ENCODE results near the gene TMEM219. TPM values are rescaled to one million over a fixed set of nuclear protein-coding genes. Genes with fewer than 3 reads are reported as not detected.
"Not testable (repeated sequence)": the region's sequence is repeated elsewhere in the genome, so short reads cannot be mapped to it uniquely, and the experiment has no call there.

Gene TMEM219
- total RNA-seq, 1 experiment from 2014 or later, result 57.7 TPM

- Histone ChIP-seq H3K9me3 (no peaks in the 10 kb centered on the region), H3K36me3 (ENCODE audit: control insufficient read depth, insufficient read depth, low read length) (peaks cover 4% of the 10 kb centered on the region; the same call in 1 of the 2 replicates), H3K27me3 (replicated peaks; ENCODE audit: control insufficient read depth, insufficient read depth, low read length) (no peaks in the 10 kb centered on the region), H3K4me3 (ENCODE audit: low read depth, low read length) (peak overlapping the region; percentile 97), H3K4me1 (peaks cover 15% of the 10 kb centered on the region)
- H3K4me3 Mint-ChIP-seq (ENCODE audit: unreplicated experiment), result peak overlapping the region; percentile 94
- no TSS peak for BruUV-seq (replicated peaks)
- intact Hi-C loops (cut with micrococcal nuclease; ENCODE audit: unreplicated experiment), result loop anchor here (1.0 to 2.0 kb wide), 3 partner anchors 36 to 64 kb away; partner anchors contain the start of genes CDIPT, TAOK2 and TMEM219
- no peaks in the 10 kb centered on the region for H3K9me3 Mint-ChIP-seq (ENCODE audit: unreplicated experiment)
- ChIA-PET CTCF (interaction anchor here (1.1 to 2.1 kb wide), 7 partner anchors 17 to 119 kb away, joined by 4 to 13 read pairs (median 7); partner anchors contain the start of genes SEZ6L2, TAOK2 and TMEM219), POLR2A (interaction anchor here (0.7 to 2.3 kb wide), 6 partner anchors 7 to 119 kb away, joined by 3 to 18 read pairs (median 8); partner anchors contain the start of genes ASPHD1, TAOK2 and TMEM219)
- H3K27ac Mint-ChIP-seq (ENCODE audit: unreplicated experiment), result peak overlapping the region; percentile 89
- peak; percentile 37 to 38 for DNase-seq
- TF ChIP-seq CTCF (IDR thresholded peaks at IDR 0.05; ENCODE audit: insufficient read depth in 1 of 2, low read depth in 1 of 2, low read length in 1 of 2, severe bottlenecking in 1 of 2, unreplicated experiment in 1 of 2), result no peak
- no peaks in the 10 kb centered on the region for H3K27me3 Mint-ChIP-seq (ENCODE audit: insufficient read depth, unreplicated experiment)
- H3K4me1 Mint-ChIP-seq (ENCODE audit: low read depth, unreplicated experiment), result peaks cover 23% of the 10 kb centered on the region
- peaks cover 18% of the 10 kb centered on the region for H3K36me3 Mint-ChIP-seq (ENCODE audit: insufficient read depth, unreplicated experiment)
Measured at GRCh38 chr16:29926711-29927052, 35.2 kb upstream of the TMEM219 start.

GRCh38 chr16:29927070-29927905 is 34.6 kb upstream of the TMEM219 start:
- Mint-ChIP-seq H3K36me3 (ENCODE audit: insufficient read depth, unreplicated experiment) (peaks cover 18% of the 10 kb centered on the region), H3K27ac (ENCODE audit: unreplicated experiment) (peak overlapping the region; percentile 89), H3K4me1 (ENCODE audit: low read depth, unreplicated experiment) (peaks cover 23% of the 10 kb centered on the region), H3K9me3 (ENCODE audit: unreplicated experiment) (no peaks in the 10 kb centered on the region), H3K27me3 (ENCODE audit: insufficient read depth, unreplicated experiment) (no peaks in the 10 kb centered on the region), H3K4me3 (ENCODE audit: unreplicated experiment) (peak overlapping the region; percentile 94)
- Histone ChIP-seq H3K4me3 (ENCODE audit: low read depth, low read length) (peak overlapping the region; percentile 97), H3K36me3 (ENCODE audit: control insufficient read depth, insufficient read depth, low read length) (peaks cover 4% of the 10 kb centered on the region; the same call in 1 of the 2 replicates), H3K4me1 (peaks cover 15% of the 10 kb centered on the region), H3K27me3 (replicated peaks; ENCODE audit: control insufficient read depth, insufficient read depth, low read length) (no peaks in the 10 kb centered on the region), H3K9me3 (no peaks in the 10 kb centered on the region)
- CTCF ChIA-PET, result interaction anchor here (1.1 to 2.1 kb wide), 6 partner anchors 17 to 120 kb away, joined by 4 to 13 read pairs (median 6); partner anchors contain the start of genes SEZ6L2 and TAOK2
- TSS peak; percentile 71 for BruUV-seq (replicated peaks)
- POLR2A ChIA-PET, result interaction anchor here (1.1 to 2.3 kb wide), 4 partner anchors 26 to 120 kb away, joined by 3 to 18 read pairs (median 14); partner anchors contain the start of genes ASPHD1, TAOK2 and TMEM219
- no peak for TF ChIP-seq CTCF (IDR thresholded peaks at IDR 0.05; ENCODE audit: insufficient read depth in 1 of 2, low read depth in 1 of 2, low read length in 1 of 2, severe bottlenecking in 1 of 2, unreplicated experiment in 1 of 2)
- DNase-seq, result no peak
- intact Hi-C loops (cut with micrococcal nuclease; ENCODE audit: unreplicated experiment), result loop anchor here (2.0 kb wide), 2 partner anchors 36 to 64 kb away; partner anchors contain the start of genes CDIPT and TMEM219

- H3K9me3 ChIP-seq; DNase-seq; H3K27me3 ChIP-seq (replicated peaks; ENCODE audit: control insufficient read depth, insufficient read depth, low read length); POLR2A ChIA-PET; H3K27me3 Mint-ChIP-seq (ENCODE audit: insufficient read depth, unreplicated experiment); CTCF ChIA-PET; H3K27ac Mint-ChIP-seq (ENCODE audit: unreplicated experiment); intact Hi-C loops (cut with micrococcal nuclease; ENCODE audit: unreplicated experiment); H3K4me1 ChIP-seq; H3K4me3 ChIP-seq (ENCODE audit: low read depth, low read length); BruUV-seq (replicated peaks); H3K4me3 Mint-ChIP-seq (ENCODE audit: unreplicated experiment); H3K36me3 ChIP-seq (ENCODE audit: control insufficient read depth, insufficient read depth, low read length); H3K36me3 Mint-ChIP-seq (ENCODE audit: insufficient read depth, unreplicated experiment); H3K9me3 Mint-ChIP-seq (ENCODE audit: unreplicated experiment): not testable (repeated sequence)
- H3K4me1 Mint-ChIP-seq (ENCODE audit: low read depth, unreplicated experiment), result peaks cover 11% of the 10 kb centered on the region
Measured at GRCh38 chr16:29931750-29932149, 30.1 kb upstream of the TMEM219 start.
